A673 (cell line): ENCODE results near the gene FAM3B. TPM values are rescaled to one million over a fixed set of nuclear protein-coding genes. Genes with fewer than 3 reads are reported as not detected.

ENCODE experiments used
- BruUV-seq: library from RNA; stranded (reverse); fragments of 400-500 nt; replicated peaks from 2 replicates; lab custom pipeline; 2021; lab: Mats Ljungman, UMichigan
- CTCF ChIA-PET: fragments of 300-600 bp; sonication (Branson Sonifier 250); formaldehyde crosslinking; loops from one replicate; lab custom pipeline; 2022; ENCODE audit warnings: antibody characterized with exemption; lab: Charles Lee
- POLR2A ChIA-PET: fragments of 300-600 bp; sonication (Branson Sonifier 250); formaldehyde crosslinking; loops from one replicate; lab custom pipeline; 2022; ENCODE audit warnings: antibody characterized with exemption; ENCODE audit not compliant: low non-redundant PET; lab: Charles Lee
- DNase-seq: peaks from one replicate; pipeline ENCODE4 v3.0.0-alpha.2; 2015; ENCODE audit warnings: low spot score
- H3K27ac ChIP-seq: fragments of 200-600 bp; sonication (generic); 2 replicates; pipeline ENCODE4 v1.5.1; 2016; ENCODE audit warnings: mixed run types, low read depth, mild to moderate bottlenecking, mixed read lengths, antibody characterized with exemption, low read length; ENCODE audit not compliant: poor library complexity, severe bottlenecking
- H3K27me3 ChIP-seq: fragments of 200-600 bp; sonication (generic); replicated peaks from 2 replicates; pipeline ENCODE4 v1.6.1; 2017; ENCODE audit warnings: mixed run types, low read depth, mild to moderate bottlenecking, mixed read lengths, antibody characterized with exemption, low read length; ENCODE audit not compliant: insufficient read depth, poor library complexity
- H3K36me3 ChIP-seq: fragments of 200-600 bp; sonication (generic); 2 replicates; pipeline ENCODE4 v1.6.1; 2016; ENCODE audit warnings: mixed run types, mild to moderate bottlenecking, mixed read lengths, antibody characterized with exemption, low read length; ENCODE audit not compliant: insufficient read depth, poor library complexity, severe bottlenecking
- H3K4me1 ChIP-seq: fragments of 200-600 bp; sonication (generic); 2 replicates; pipeline ENCODE4 v1.6.1; 2017; ENCODE audit warnings: mixed run types, mild to moderate bottlenecking, mixed read lengths, antibody characterized with exemption, low read length; ENCODE audit not compliant: insufficient read depth, poor library complexity, severe bottlenecking
- H3K4me3 ChIP-seq: fragments of 200-600 bp; sonication (generic); 2 replicates; pipeline ENCODE4 v1.5.1; 2016; ENCODE audit warnings: low read depth, mixed run types, mild to moderate bottlenecking, mixed read lengths, low read length; ENCODE audit not compliant: poor library complexity, severe bottlenecking
- H3K9me3 ChIP-seq: fragments of 200-600 bp; sonication (generic); 2 replicates; pipeline ENCODE4 v1.6.1; 2016; ENCODE audit warnings: mixed run types, low read depth, mild to moderate bottlenecking, mixed read lengths, antibody characterized with exemption, low read length; ENCODE audit not compliant: poor library complexity, severe bottlenecking
- EZH2 ChIP-seq: fragments of 200-600 bp; sonication (generic); IDR thresholded peaks from 2 replicates; pipeline ENCODE4 v1.6.1; 2017; ENCODE audit warnings: borderline replicate concordance, low read depth, mild to moderate bottlenecking, mixed read lengths, antibody characterized with exemption, low read length; ENCODE audit not compliant: poor library complexity, severe bottlenecking
- intact Hi-C: fragments of 100-400 bp; cut with micrococcal nuclease; formaldehyde crosslinking; loops from one replicate; pipeline ENCODE4 v1.10.0; 2022; ENCODE audit not compliant: unreplicated experiment
- total RNA-seq: library from RNA; stranded (reverse); gene quantifications from 2 replicates; pipeline ENCODE4 v1.2.3, GENCODE V29; 2021
- TF ChIP-seq, protein P1 (sequence below): fragments of 300-800, 200-600 bp; sonication (generic); conservative IDR thresholded peaks from 2 replicates; pipeline ENCODE4 v1.5.1; 2017; ENCODE audit warnings: low read depth, mild to moderate bottlenecking, antibody characterized with exemption, low read length, moderate library complexity, mixed read lengths

The FAM3B gene
- total RNA-seq, 1 experiment from 2014 or later: not detected

DNA sequence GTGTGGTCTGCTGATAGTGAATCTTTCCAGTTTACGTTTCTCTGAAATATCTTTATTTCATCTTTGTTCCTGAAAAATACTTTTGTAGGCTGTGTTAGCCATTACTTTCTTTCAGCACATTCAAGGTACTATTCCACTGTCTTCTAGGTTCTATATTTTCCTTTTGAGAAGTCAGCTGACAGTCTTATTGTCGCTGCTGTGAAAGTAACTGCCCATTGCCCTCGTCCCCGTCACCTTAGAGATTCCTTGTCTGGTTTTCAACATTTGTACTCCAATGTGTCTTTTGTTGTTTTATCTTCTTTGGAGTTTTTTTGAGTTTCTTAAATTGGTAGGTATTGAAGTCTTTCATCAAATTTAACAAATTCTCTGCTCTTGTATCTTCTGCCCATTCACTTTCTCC lies 25.4 kb downstream of the FAM3B start:
- no peak overlapping the region for H3K27ac ChIP-seq
- CTCF ChIA-PET: no interaction called here
- H3K27me3 ChIP-seq: no peaks in the 10 kb centered on the region
- no peaks in the 10 kb centered on the region for H3K9me3 ChIP-seq
- DNase-seq: no peak
- no peak for TF ChIP-seq EZH2
- TF ChIP-seq, protein P1, sequence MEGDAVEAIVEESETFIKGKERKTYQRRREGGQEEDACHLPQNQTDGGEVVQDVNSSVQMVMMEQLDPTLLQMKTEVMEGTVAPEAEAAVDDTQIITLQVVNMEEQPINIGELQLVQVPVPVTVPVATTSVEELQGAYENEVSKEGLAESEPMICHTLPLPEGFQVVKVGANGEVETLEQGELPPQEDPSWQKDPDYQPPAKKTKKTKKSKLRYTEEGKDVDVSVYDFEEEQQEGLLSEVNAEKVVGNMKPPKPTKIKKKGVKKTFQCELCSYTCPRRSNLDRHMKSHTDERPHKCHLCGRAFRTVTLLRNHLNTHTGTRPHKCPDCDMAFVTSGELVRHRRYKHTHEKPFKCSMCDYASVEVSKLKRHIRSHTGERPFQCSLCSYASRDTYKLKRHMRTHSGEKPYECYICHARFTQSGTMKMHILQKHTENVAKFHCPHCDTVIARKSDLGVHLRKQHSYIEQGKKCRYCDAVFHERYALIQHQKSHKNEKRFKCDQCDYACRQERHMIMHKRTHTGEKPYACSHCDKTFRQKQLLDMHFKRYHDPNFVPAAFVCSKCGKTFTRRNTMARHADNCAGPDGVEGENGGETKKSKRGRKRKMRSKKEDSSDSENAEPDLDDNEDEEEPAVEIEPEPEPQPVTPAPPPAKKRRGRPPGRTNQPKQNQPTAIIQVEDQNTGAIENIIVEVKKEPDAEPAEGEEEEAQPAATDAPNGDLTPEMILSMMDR: no peak
- BruUV-seq: no TSS peak
- POLR2A ChIA-PET: no interaction called here
- intact Hi-C loops: no loop called here
- H3K36me3 ChIP-seq: no peaks in the 10 kb centered on the region
- H3K4me1 ChIP-seq: no peaks in the 10 kb centered on the region
- H3K4me3 ChIP-seq: no peak overlapping the region

- ChIA-PET CTCF (no interaction called here), POLR2A (no interaction called here)
- TF ChIP-seq, protein P1: no peak
- no peak for TF ChIP-seq EZH2
- no peak overlapping the region for H3K4me3 ChIP-seq
- H3K4me1 ChIP-seq: no peaks in the 10 kb centered on the region
- no peaks in the 10 kb centered on the region for H3K9me3 ChIP-seq
- intact Hi-C loops: no loop called here
- H3K27me3 ChIP-seq: no peaks in the 10 kb centered on the region
- no peak for DNase-seq
- no peaks in the 10 kb centered on the region for H3K36me3 ChIP-seq
- H3K27ac ChIP-seq: no peak overlapping the region
- no TSS peak for BruUV-seq
These were observed 27.5 kb downstream of the FAM3B start for GRCh38 chr21:41344146-41344545.

GRCh38 chr21:41345356-41345755 lies 28.8 kb downstream of the FAM3B start:
- H3K9me3 ChIP-seq: no peaks in the 10 kb centered on the region
- no peak overlapping the region for H3K27ac ChIP-seq
- no peaks in the 10 kb centered on the region for H3K36me3 ChIP-seq
- no peak for DNase-seq
- CTCF ChIA-PET: no interaction called here
- no peak overlapping the region for H3K4me3 ChIP-seq
- TF ChIP-seq, protein P1: no peak
- no peak for TF ChIP-seq EZH2
- no peaks in the 10 kb centered on the region for H3K27me3 ChIP-seq
- no peaks in the 10 kb centered on the region for H3K4me1 ChIP-seq
- no TSS peak for BruUV-seq
- POLR2A ChIA-PET: no interaction called here
- intact Hi-C loops: no loop called here
